Neural cell (in vitro differentiated cells): Measurements from ENCODE around the gene PHACTR2.

ENCODE experiments used
- CTCF ChIP-seq: fragments of 450-650 bp; IDR thresholded peaks from 2 replicates; pipeline ENCODE4 v1.5.1; 2014; ENCODE audit warnings: antibody characterized with exemption, mild to moderate bottlenecking, moderate library complexity; ENCODE audit not compliant: poor library complexity, severe bottlenecking
- EP300 ChIP-seq: fragments of 450-650 bp; conservative IDR thresholded peaks from 2 replicates; pipeline ENCODE4 v1.6.1; 2014; ENCODE audit warnings: antibody characterized with exemption, mild to moderate bottlenecking, moderate library complexity; ENCODE audit not compliant: poor library complexity, severe bottlenecking
- EZH2 ChIP-seq: fragments of 200-600, 300-800 bp; shearing (Covaris generic), sonication (generic); IDR thresholded peaks from 2 replicates; pipeline ENCODE4 v1.6.1; 2014; ENCODE audit warnings: antibody characterized with exemption, low read length, borderline replicate concordance, mild to moderate bottlenecking; ENCODE audit not compliant: insufficient read depth, poor library complexity, severe bottlenecking
- RAD21 ChIP-seq: fragments of 450-650 bp; conservative IDR thresholded peaks from 2 replicates; pipeline ENCODE4 v1.6.1; 2014; ENCODE audit warnings: antibody characterized with exemption, mild to moderate bottlenecking, moderate library complexity

- TF ChIP-seq CTCF (no peak), EP300 (no peak), EZH2 (no peak), RAD21 (no peak)
These were observed 18.9 kb downstream of the PHACTR2 start for GRCh38 chr6:143696664-143697000.
